Natural killer cell (primary cell): ENCODE results near the gene GPC1. TPM values are rescaled to one million over a fixed set of nuclear protein-coding genes. Genes with fewer than 3 reads are reported as not detected.

Source experiments
- ATAC-seq, 3 donors: fragments of 150-1000 bp in 2 of 3; fragments of 200-7000 bp in 1 of 3; cut with Tn5 transposase; 1 replicate in 1 of 3; 2 replicates in 2 of 3; pipeline ENCODE4 v1.10.0; 2021; ENCODE audit warnings: mild to moderate bottlenecking in 2 of 3, moderate library complexity in 2 of 3
- DNase-seq, 2 donors: peaks; one replicate each; pipeline versions ENCODE4 v3.0.0 to v3.0.0-alpha.2; 2013 to 2021; ENCODE audit warnings: mixed read lengths in 1 of 2
- H3K27ac ChIP-seq: one replicate; pipeline ENCODE4 v1.5.1; 2013; ENCODE audit warnings: mild to moderate bottlenecking, low read length
- H3K27me3 ChIP-seq: one replicate; pipeline ENCODE4 v1.6.1; 2013; ENCODE audit warnings: low read length; ENCODE audit not compliant: control insufficient read depth, insufficient read depth
- H3K36me3 ChIP-seq: one replicate; pipeline ENCODE4 v1.6.1; 2013; ENCODE audit warnings: low read length; ENCODE audit not compliant: control insufficient read depth, insufficient read depth
- H3K4me1 ChIP-seq: one replicate; pipeline ENCODE4 v1.6.1; 2013; ENCODE audit warnings: low read length; ENCODE audit not compliant: control insufficient read depth, insufficient read depth
- H3K4me3 ChIP-seq: one replicate; pipeline ENCODE4 v1.5.1; 2013; ENCODE audit warnings: low read length
- H3K9me3 ChIP-seq: one replicate; pipeline ENCODE4 v1.6.1; 2013; ENCODE audit warnings: low read length; ENCODE audit not compliant: control insufficient read depth, insufficient read depth
- H3K27ac Mint-ChIP-seq, 2 donors: one replicate each; pipeline ENCODE4 v1.8.0; 2022; ENCODE audit warnings: mild to moderate bottlenecking in 2 of 2, mixed read lengths in 2 of 2, moderate library complexity in 1 of 2
- H3K27me3 Mint-ChIP-seq, 2 donors: one replicate each; pipeline ENCODE4 v1.8.0; 2022; ENCODE audit warnings: low read depth in 2 of 2, mixed read lengths in 2 of 2
- H3K36me3 Mint-ChIP-seq: one replicate; pipeline ENCODE4 v1.8.0; 2022; ENCODE audit warnings: mixed read lengths
- H3K4me1 Mint-ChIP-seq, 2 donors: one replicate each; pipeline ENCODE4 v1.8.0; 2022; ENCODE audit warnings: mixed read lengths in 2 of 2
- H3K4me3 Mint-ChIP-seq: one replicate; pipeline ENCODE4 v1.8.0; 2022; ENCODE audit warnings: mild to moderate bottlenecking, moderate library complexity, mixed read lengths
- H3K9me3 Mint-ChIP-seq, 2 donors: one replicate each; pipeline ENCODE4 v1.8.0; 2022; ENCODE audit warnings: mixed read lengths in 2 of 2
- WGBS: methylation state at CpG from one replicate; pipeline ENCODE4 v1.1.7; 2013; ENCODE audit warnings: missing lambda C conversion rate; ENCODE audit not compliant: insufficient coverage; 5-methylcytosine and 5-hydroxymethylcytosine counted together
- intact Hi-C: fragments of 100-400 bp; cut with micrococcal nuclease; formaldehyde crosslinking; loops from one replicate; pipeline ENCODE4 v1.14.2; 2022
- total RNA-seq, 4 donors: library from RNA; stranded (reverse); fragments of 120-200 nt in 1 of 4; gene quantifications; one replicate each; pipeline versions ENCODE4 v1.2.3 to v1.2.4, GENCODE V29; 2013 to 2022
- TF ChIP-seq, protein P1 (sequence below): fragments of 200-600 bp; IDR thresholded peaks from one replicate; pipeline ENCODE4 v1.8.0; 2022; ENCODE audit warnings: antibody characterized with exemption

Gene GPC1
- total RNA-seq, 3 donors from 2014 or later (not counting 1 experiment from before 2014, with no cell fraction given), result 0.79 to 1.4 (median 0.94) TPM

DNA sequence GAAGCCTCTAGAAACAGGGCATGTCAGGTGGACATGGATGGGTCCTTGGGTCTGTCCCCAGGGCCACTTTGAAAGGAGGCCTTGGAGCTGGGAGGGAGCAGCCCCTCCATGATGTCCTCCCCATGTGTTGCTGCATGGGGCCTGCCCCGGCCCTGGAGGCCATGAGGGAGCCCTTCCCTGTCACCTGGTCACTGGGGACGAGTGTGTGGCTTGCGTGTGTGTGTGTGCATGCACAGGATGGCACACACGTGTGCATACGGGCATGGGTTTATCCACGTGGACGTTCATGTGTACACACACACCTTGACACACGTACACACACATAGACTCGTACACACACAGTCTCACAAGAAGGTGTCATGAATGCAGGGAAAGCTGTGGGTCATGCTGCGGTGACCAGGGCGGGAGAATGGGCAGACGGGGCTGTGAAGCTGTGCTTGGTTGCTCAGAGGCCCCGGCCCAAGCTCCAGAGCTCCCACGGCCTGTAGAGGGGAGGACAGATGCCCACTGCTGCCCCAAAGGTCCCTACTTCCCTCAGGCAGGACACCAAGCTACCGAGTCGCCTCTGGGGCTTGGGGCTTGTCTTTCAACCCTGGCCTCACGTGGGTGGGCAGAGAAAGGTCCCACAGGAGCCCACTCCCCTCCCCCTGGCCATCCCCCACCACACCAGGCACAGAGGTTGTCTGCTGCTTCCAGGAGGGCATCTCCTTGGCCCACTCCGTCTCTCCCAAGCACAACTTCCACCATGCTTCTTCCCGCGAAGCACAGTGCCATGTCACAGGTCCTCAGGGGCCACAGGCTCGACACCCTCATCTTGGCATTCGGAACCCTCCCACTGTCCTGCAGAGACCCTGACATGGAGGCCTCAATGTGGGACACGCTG is 42.3 kb upstream of the GPC1 start:
- peak in 1 of 2 donors; percentile 5 for DNase-seq

DNA sequence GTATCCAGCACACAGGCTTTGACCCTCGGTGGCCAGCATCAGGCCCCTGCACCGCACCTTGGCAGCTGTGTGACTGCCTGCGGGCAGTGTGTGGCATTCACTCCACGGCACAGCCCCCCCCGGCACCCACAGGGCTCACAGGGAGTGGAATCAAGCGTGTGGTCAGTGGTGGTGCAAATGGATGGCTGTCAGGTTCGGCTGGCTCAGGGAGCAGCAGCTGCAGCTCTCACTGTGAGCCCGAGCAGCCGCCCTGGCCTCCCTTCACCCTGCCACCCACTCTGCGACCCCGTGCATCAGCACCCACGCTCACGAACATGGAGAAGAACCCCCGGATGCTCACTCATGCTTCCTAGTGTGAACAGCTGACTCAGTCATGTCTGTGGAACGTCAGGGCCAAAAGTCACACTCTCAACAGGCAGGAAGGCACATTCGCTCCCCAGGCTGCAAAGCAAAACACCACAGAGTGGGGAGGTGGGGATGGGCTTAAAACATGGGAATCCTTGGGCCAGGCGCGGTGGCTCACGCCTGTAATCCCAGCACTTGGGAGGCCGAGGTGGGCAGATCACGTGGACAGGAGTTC is 41.5 kb upstream of the GPC1 start:
- no peak overlapping the region for H3K27ac ChIP-seq
- no peaks in the 10 kb centered on the region for H3K9me3 ChIP-seq
- H3K27ac Mint-ChIP-seq, result no peak overlapping the region
- DNase-seq (peak in 1 of 2 donors; percentile 11), ATAC-seq (no peak)
- no peak overlapping the region for H3K4me3 Mint-ChIP-seq
- WGBS, result 87% methylated on average over 21 of the region's 21 CpGs
- H3K27me3 Mint-ChIP-seq, result no peaks in the 10 kb centered on the region
- intact Hi-C loops, result no loop called here
- H3K4me3 ChIP-seq, result no peak overlapping the region
- no peaks in the 10 kb centered on the region for H3K9me3 Mint-ChIP-seq
- peaks cover 7 to 9% of the 10 kb centered on the region in 2 donors for H3K4me1 Mint-ChIP-seq
- H3K36me3 Mint-ChIP-seq, result no peaks in the 10 kb centered on the region
- peaks cover 10% of the 10 kb centered on the region for H3K4me1 ChIP-seq
- TF ChIP-seq, protein P1, sequence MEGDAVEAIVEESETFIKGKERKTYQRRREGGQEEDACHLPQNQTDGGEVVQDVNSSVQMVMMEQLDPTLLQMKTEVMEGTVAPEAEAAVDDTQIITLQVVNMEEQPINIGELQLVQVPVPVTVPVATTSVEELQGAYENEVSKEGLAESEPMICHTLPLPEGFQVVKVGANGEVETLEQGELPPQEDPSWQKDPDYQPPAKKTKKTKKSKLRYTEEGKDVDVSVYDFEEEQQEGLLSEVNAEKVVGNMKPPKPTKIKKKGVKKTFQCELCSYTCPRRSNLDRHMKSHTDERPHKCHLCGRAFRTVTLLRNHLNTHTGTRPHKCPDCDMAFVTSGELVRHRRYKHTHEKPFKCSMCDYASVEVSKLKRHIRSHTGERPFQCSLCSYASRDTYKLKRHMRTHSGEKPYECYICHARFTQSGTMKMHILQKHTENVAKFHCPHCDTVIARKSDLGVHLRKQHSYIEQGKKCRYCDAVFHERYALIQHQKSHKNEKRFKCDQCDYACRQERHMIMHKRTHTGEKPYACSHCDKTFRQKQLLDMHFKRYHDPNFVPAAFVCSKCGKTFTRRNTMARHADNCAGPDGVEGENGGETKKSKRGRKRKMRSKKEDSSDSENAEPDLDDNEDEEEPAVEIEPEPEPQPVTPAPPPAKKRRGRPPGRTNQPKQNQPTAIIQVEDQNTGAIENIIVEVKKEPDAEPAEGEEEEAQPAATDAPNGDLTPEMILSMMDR, result no peak
- no peaks in the 10 kb centered on the region for H3K27me3 ChIP-seq
- H3K36me3 ChIP-seq, result no peaks in the 10 kb centered on the region

More for the DNA sequence above, 42.3 kb upstream of the GPC1 start:
- no peaks in the 10 kb centered on the region for H3K27me3 ChIP-seq
- Mint-ChIP-seq H3K36me3 (no peaks in the 10 kb centered on the region), H3K27ac (peak overlapping the region in 1 of 2 donors; percentile 83), H3K4me3 (peak overlapping the region; percentile 9), H3K4me1 (peaks cover 7 to 9% of the 10 kb centered on the region in 2 donors), H3K9me3 (no peaks in the 10 kb centered on the region), H3K27me3 (no peaks in the 10 kb centered on the region)
- ATAC-seq, result peak in 2 of 3 donors; percentile 10 to 19
- TF ChIP-seq, protein P1, result no peak
- H3K36me3 ChIP-seq, result no peaks in the 10 kb centered on the region
- 89% methylated on average over 23 of the region's 23 CpGs for whole genome bisulfite sequencing
- intact Hi-C loops, result no loop called here
- H3K4me1 ChIP-seq, result peaks cover 10% of the 10 kb centered on the region
- no peak overlapping the region for H3K27ac ChIP-seq
- H3K9me3 ChIP-seq, result no peaks in the 10 kb centered on the region
- no peak overlapping the region for H3K4me3 ChIP-seq

DNA sequence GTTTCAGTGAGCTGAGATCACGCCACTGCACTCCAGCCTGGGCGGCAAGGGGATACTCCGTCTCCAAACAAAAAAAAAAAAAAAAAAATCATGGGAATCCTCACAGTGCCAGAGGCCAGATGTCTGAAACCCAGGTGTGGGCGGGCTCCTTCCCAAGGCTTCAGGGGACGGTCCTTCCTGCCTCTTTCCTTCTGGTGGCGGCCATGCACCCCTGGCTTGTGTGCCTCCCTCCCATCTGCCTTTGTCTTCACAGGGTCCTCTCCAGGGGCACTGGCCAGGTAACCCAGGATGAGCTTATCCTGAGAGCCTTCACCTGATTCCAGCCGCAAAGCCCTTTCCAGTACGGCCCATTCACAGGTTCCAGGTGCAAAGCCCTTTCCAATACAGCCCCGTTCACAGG is 40.9 kb upstream of the GPC1 start:
- H3K9me3 ChIP-seq, result no peaks in the 10 kb centered on the region
- no peak overlapping the region for H3K27ac ChIP-seq
- TF ChIP-seq, protein P1, result no peak
- intact Hi-C loops, result no loop called here
- Mint-ChIP-seq H3K4me1 (peaks cover 7 to 9% of the 10 kb centered on the region in 2 donors), H3K4me3 (no peak overlapping the region), H3K27me3 (no peaks in the 10 kb centered on the region), H3K9me3 (no peaks in the 10 kb centered on the region), H3K36me3 (no peaks in the 10 kb centered on the region), H3K27ac (no peak overlapping the region)
- peaks cover 10% of the 10 kb centered on the region for H3K4me1 ChIP-seq
- 91% methylated on average over 9 of the region's 9 CpGs for WGBS
- no peaks in the 10 kb centered on the region for H3K27me3 ChIP-seq
- no peak overlapping the region for H3K4me3 ChIP-seq
- DNase-seq, result peak in 1 of 2 donors; percentile 11
- ATAC-seq, result no peak
- no peaks in the 10 kb centered on the region for H3K36me3 ChIP-seq
